ENCODE results near the gene NXPH1.

The NXPH1 gene

GRCh38 chr7:8436965-8437364 is 3.6 kb downstream of the NXPH1 start:
- peaks cover 3% of the 10 kb centered on the region for H3K4me1 ChIP-seq (ENCODE audit: control insufficient read depth, insufficient read depth, low read length, poor library complexity, severe bottlenecking)
- no peak overlapping the region for H3K4me3 ChIP-seq (ENCODE audit: extremely low read depth, insufficient read depth, low read length, poor library complexity, severe bottlenecking)
- 0% methylated on average over 9 of the region's 15 CpGs for WGBS, 2 experiments (ENCODE audit: insufficient coverage in 2 of 2)
- H3K36me3 ChIP-seq (ENCODE audit: control insufficient read depth, insufficient read depth, low read length) = no peaks in the 10 kb centered on the region
- H3K27ac ChIP-seq (ENCODE audit: low read depth, low read length, severe bottlenecking) = no peak overlapping the region
- H3K9me3 ChIP-seq (ENCODE audit: control insufficient read depth, low read length) = no peaks in the 10 kb centered on the region

DNA sequence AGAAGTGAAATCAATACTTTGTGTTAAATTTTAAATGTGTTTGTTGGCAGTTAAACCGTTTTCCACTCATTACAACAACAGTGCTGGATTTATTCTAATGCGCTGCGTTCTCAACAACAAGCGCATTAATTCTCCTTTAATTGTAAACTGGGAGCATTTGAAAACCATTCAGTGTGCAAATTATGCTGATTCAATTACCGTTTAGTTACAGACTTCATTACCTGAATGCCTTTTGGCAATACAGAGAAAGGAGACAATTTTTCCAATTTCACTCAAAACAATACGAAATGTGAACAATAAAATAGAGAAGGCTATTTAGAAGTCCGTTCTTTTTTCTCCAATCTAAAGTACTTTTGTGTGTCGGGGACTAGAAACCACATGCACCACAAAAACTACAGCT is 4.2 kb downstream of the NXPH1 start:
- no peaks in the 10 kb centered on the region for H3K9me3 ChIP-seq (ENCODE audit: control insufficient read depth, low read length)
- H3K4me3 ChIP-seq (ENCODE audit: extremely low read depth, insufficient read depth, low read length, poor library complexity, severe bottlenecking) = no peak overlapping the region
- no peaks in the 10 kb centered on the region for H3K36me3 ChIP-seq (ENCODE audit: control insufficient read depth, insufficient read depth, low read length)
- 12% methylated on average over 5 of the region's 8 CpGs; no CpG with 5 or more reads in 1 of the 2 experiments for WGBS, 2 experiments (ENCODE audit: insufficient coverage in 2 of 2)
- peaks cover 8% of the 10 kb centered on the region for H3K4me1 ChIP-seq (ENCODE audit: control insufficient read depth, insufficient read depth, low read length, poor library complexity, severe bottlenecking)
- H3K27ac ChIP-seq (ENCODE audit: low read depth, low read length, severe bottlenecking) = no peak overlapping the region

DNA sequence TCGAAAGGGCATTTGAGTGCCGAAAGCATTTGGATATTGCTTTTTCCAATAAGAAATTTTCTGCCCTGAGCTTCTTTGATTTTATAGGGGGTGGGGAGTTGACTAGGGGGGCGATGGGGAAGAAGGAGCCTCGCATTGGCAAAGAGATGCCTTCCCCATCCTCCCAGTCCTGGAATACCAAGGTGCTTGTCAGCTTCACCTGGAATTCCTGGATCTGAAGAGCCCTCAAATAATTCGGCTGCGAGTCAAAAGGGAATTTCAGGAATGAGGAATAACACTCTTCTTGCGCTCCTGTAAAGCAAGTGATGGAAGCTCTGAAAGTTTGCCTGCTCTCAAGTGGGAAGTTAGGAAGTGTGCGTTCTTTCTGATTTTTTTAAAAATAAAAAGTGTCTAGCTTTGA is 7.3 kb downstream of the NXPH1 start:
- Histone ChIP-seq H3K36me3 (ENCODE audit: control insufficient read depth, insufficient read depth, low read length) (no peaks in the 10 kb centered on the region), H3K4me3 (ENCODE audit: extremely low read depth, insufficient read depth, low read length, poor library complexity, severe bottlenecking) (no peak overlapping the region), H3K9me3 (ENCODE audit: control insufficient read depth, low read length) (no peaks in the 10 kb centered on the region), H3K4me1 (ENCODE audit: control insufficient read depth, insufficient read depth, low read length, poor library complexity, severe bottlenecking) (peaks cover 7% of the 10 kb centered on the region), H3K27ac (ENCODE audit: low read depth, low read length, severe bottlenecking) (no peak overlapping the region)
- WGBS, 2 experiments (ENCODE audit: insufficient coverage in 2 of 2) = 5 to 17% methylated on average over 5 to 6 of the region's 8 CpGs

DNA sequence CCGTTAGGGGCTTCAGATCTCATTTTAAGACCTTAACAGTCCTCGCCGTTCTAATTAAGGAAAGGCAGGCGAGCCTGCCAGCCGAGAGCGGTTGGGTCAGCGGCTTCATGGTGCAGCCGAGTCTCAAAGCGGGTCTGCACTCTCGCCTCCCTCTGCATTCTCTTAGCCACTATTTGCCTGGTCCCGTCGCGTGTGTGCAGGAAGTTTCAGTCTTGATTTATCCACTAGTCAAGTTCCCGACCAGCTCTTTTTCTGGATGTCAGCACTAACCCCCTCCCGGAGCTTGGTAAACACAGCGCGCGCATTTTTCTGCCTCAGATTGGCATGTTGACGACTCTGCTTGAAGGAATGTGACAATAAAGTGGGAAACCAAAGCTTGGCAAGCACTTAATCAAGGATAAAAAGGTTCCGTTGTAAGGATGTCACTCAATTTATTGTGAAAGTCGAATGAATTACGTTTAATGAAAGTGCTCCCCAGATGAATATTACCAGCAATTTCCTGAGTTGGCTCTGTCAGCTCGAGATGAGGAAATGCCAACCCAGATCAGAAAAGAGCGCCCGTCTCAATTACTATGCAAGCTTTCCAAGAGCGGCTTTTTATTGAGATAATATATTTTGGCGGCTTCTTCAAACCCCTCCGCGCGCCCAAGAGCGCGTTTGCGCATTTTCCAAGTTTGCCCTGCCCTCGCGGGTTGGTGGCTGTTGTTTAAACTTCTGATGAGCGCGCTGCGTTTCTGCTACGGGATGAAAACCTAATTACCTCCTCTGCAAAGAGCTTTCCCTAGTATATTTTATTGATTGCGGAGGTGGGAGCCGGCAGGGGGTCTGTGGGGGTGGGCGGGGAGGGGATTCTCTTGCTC is 7.9 kb downstream of the NXPH1 start:
- 1% methylated on average over 24 to 27 of the region's 42 CpGs for WGBS, 2 experiments (ENCODE audit: insufficient coverage in 2 of 2)
- no peaks in the 10 kb centered on the region for H3K36me3 ChIP-seq (ENCODE audit: control insufficient read depth, insufficient read depth, low read length)
- H3K4me1 ChIP-seq (ENCODE audit: control insufficient read depth, insufficient read depth, low read length, poor library complexity, severe bottlenecking) = peaks cover 7% of the 10 kb centered on the region
- H3K27ac ChIP-seq (ENCODE audit: low read depth, low read length, severe bottlenecking) = no peak overlapping the region
- no peak overlapping the region for H3K4me3 ChIP-seq (ENCODE audit: extremely low read depth, insufficient read depth, low read length, poor library complexity, severe bottlenecking)
- H3K9me3 ChIP-seq (ENCODE audit: control insufficient read depth, low read length) = no peaks in the 10 kb centered on the region

DNA sequence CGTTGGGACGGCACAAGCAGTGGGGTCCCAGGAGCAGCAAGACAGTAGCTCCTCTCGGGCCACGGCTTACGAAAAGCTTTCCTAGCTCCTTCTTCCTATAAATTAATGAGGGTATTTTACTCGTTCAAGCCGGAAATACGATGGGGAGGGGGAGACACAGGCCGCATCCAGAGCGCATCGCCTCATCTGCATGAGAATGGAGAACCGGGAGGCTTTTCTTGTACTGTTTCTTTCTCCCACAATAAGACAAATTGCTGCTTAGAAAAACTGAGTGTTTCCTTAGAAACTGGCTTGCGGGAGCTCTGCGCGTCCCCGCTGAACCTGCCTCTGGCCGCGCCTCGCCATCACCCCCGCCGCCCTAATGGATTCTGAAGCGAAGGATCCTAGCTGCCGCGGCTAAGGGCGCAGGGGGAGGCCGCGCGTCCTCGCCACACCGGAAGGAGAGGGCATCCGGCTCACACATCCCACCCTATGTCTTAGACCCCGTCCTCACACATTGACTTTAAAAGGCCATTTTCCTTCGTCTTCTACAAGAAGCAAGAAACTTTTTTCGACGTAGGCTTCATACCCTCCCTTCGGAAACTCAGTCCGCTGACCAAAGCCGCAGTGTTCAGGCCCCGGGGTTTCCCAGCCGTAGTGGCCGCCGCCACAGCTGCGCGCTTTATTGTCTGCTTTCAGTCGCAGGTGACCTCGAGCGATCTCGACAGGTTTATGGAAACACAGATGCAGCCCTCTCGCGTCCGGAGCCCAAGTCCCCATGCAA is 8.8 kb downstream of the NXPH1 start:
- Histone ChIP-seq H3K27ac (ENCODE audit: low read depth, low read length, severe bottlenecking) (no peak overlapping the region), H3K9me3 (ENCODE audit: control insufficient read depth, low read length) (no peaks in the 10 kb centered on the region), H3K36me3 (ENCODE audit: control insufficient read depth, insufficient read depth, low read length) (no peaks in the 10 kb centered on the region), H3K4me1 (ENCODE audit: control insufficient read depth, insufficient read depth, low read length, poor library complexity, severe bottlenecking) (peaks cover 7% of the 10 kb centered on the region), H3K4me3 (ENCODE audit: extremely low read depth, insufficient read depth, low read length, poor library complexity, severe bottlenecking) (peak overlapping the region; percentile 11)
- 0 to 2% methylated on average over 35 to 39 of the region's 51 CpGs for WGBS, 2 experiments (ENCODE audit: insufficient coverage in 2 of 2)

DNA sequence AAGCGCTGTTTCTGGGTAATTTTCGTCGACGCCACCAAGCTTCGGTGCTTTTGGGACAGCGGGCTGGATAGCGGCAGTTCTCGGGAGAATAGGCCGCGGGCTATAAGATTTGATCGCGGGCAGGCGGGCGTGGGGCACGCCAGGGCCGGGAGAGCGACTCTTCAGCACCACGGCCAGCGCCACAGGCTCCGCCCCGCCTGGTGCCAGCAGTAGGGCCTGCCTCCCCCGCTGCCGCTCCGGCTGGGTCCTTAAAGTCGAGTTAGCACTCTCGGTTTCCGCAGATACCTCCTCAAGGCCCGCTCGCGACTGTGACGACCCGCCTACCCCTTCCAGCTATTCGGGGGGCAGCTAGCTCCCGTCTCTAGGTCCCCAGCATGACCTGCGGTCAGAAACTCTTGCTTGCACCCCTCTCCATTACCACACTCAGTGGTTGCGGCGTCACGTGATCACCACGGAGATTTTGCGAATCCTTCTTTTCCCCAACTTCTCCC is 9.4 kb downstream of the NXPH1 start:
- WGBS, 2 experiments (ENCODE audit: insufficient coverage in 2 of 2) = 0 to 1% methylated on average over 38 to 40 of the region's 40 CpGs
- no peak overlapping the region for H3K27ac ChIP-seq (ENCODE audit: low read depth, low read length, severe bottlenecking)
- H3K4me3 ChIP-seq (ENCODE audit: extremely low read depth, insufficient read depth, low read length, poor library complexity, severe bottlenecking) = peak overlapping the region; percentile 17
- H3K9me3 ChIP-seq (ENCODE audit: control insufficient read depth, low read length) = no peaks in the 10 kb centered on the region
- no peaks in the 10 kb centered on the region for H3K36me3 ChIP-seq (ENCODE audit: control insufficient read depth, insufficient read depth, low read length)
- H3K4me1 ChIP-seq (ENCODE audit: control insufficient read depth, insufficient read depth, low read length, poor library complexity, severe bottlenecking) = peaks cover 7% of the 10 kb centered on the region

- Histone ChIP-seq H3K4me1 (ENCODE audit: control insufficient read depth, insufficient read depth, low read length, poor library complexity, severe bottlenecking) (peaks cover 7% of the 10 kb centered on the region), H3K36me3 (ENCODE audit: control insufficient read depth, insufficient read depth, low read length) (no peaks in the 10 kb centered on the region), H3K27ac (ENCODE audit: low read depth, low read length, severe bottlenecking) (no peak overlapping the region), H3K4me3 (ENCODE audit: extremely low read depth, insufficient read depth, low read length, poor library complexity, severe bottlenecking) (peak overlapping the region; percentile 17), H3K9me3 (ENCODE audit: control insufficient read depth, low read length) (no peaks in the 10 kb centered on the region)
- 5% methylated on average over 29 to 39 of the region's 49 CpGs for WGBS, 2 experiments (ENCODE audit: insufficient coverage in 2 of 2)
These were observed 10.4 kb downstream of the NXPH1 start for GRCh38 chr7:8443576-8444467.

DNA sequence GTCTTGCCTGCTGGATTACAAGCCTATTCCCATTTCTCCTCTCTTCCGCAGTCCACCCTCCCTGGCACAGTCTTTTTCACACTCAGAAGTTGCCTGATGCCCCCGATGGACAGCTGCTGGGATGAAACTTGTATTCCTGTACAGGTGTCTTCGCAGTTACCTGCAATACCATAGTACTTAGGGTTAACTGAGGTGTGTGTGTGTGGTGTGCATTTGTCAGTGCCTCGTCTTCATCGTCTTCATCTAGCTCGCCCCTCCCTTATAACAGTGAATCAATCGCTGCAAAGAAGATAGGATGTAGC is 11.0 kb downstream of the NXPH1 start:
- Histone ChIP-seq H3K27ac (ENCODE audit: low read depth, low read length, severe bottlenecking) (no peak overlapping the region), H3K9me3 (ENCODE audit: control insufficient read depth, low read length) (no peaks in the 10 kb centered on the region), H3K4me3 (ENCODE audit: extremely low read depth, insufficient read depth, low read length, poor library complexity, severe bottlenecking) (no peak overlapping the region), H3K4me1 (ENCODE audit: control insufficient read depth, insufficient read depth, low read length, poor library complexity, severe bottlenecking) (peaks cover 7% of the 10 kb centered on the region), H3K36me3 (ENCODE audit: control insufficient read depth, insufficient read depth, low read length) (no peaks in the 10 kb centered on the region)
- WGBS, 2 experiments (ENCODE audit: insufficient coverage in 2 of 2) = no CpG with 5 or more reads among the region's 7 CpGs

GRCh38 chr7:8453535-8453934 is 20.1 kb downstream of the NXPH1 start:
- Histone ChIP-seq H3K9me3 (ENCODE audit: control insufficient read depth, low read length) (no peaks in the 10 kb centered on the region), H3K36me3 (ENCODE audit: control insufficient read depth, insufficient read depth, low read length) (no peaks in the 10 kb centered on the region), H3K27ac (ENCODE audit: low read depth, low read length, severe bottlenecking) (no peak overlapping the region), H3K4me1 (ENCODE audit: control insufficient read depth, insufficient read depth, low read length, poor library complexity, severe bottlenecking) (no peaks in the 10 kb centered on the region), H3K4me3 (ENCODE audit: extremely low read depth, insufficient read depth, low read length, poor library complexity, severe bottlenecking) (no peak overlapping the region)
- no CpG with 5 or more reads among the region's 1 CpG for WGBS, 2 experiments (ENCODE audit: insufficient coverage in 2 of 2)

- no peak overlapping the region for H3K4me3 ChIP-seq (ENCODE audit: extremely low read depth, insufficient read depth, low read length, poor library complexity, severe bottlenecking)
- no peaks in the 10 kb centered on the region for H3K9me3 ChIP-seq (ENCODE audit: control insufficient read depth, low read length)
- no peaks in the 10 kb centered on the region for H3K36me3 ChIP-seq (ENCODE audit: control insufficient read depth, insufficient read depth, low read length)
- no peak overlapping the region for H3K27ac ChIP-seq (ENCODE audit: low read depth, low read length, severe bottlenecking)
- no peaks in the 10 kb centered on the region for H3K4me1 ChIP-seq (ENCODE audit: control insufficient read depth, insufficient read depth, low read length, poor library complexity, severe bottlenecking)
- 38 to 50% methylated on average over 1 of the region's 2 CpGs for WGBS, 2 experiments (ENCODE audit: insufficient coverage in 2 of 2)
These were observed 22.0 kb downstream of the NXPH1 start for GRCh38 chr7:8455426-8455825.

Measured in mesodermal cell (in vitro differentiated cells).